ENCODE data around the gene IRF9. TPM values are rescaled to one million over a fixed set of nuclear protein-coding genes. Genes with fewer than 3 reads are reported as not detected.

IRF9 gene
- total RNA-seq, 4 donors from 2014 or later = 31.6 to 83.1 (median 55.9) TPM

DNA sequence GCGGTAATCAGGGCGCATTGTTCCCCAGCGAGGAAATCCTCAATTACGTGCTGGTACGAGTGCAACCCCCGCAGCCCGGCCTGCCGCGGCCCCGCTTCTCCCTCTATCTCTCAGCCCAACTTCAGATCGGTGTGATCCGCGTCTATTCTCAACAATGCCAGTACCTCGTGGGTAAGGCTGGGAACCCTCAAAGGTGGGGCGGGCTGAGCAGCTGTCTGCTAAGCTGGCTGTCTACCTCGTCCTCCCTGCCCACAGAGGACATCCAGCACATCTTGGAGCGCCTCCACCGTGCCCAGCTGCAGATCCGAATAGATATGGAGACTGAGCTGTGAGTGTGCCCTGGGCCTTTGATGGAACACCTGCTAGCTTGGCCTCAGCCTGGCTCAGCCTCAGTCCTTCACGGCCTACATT lies 11.8 kb downstream of the IRF9 start:
- TF ChIP-seq, protein P1, sequence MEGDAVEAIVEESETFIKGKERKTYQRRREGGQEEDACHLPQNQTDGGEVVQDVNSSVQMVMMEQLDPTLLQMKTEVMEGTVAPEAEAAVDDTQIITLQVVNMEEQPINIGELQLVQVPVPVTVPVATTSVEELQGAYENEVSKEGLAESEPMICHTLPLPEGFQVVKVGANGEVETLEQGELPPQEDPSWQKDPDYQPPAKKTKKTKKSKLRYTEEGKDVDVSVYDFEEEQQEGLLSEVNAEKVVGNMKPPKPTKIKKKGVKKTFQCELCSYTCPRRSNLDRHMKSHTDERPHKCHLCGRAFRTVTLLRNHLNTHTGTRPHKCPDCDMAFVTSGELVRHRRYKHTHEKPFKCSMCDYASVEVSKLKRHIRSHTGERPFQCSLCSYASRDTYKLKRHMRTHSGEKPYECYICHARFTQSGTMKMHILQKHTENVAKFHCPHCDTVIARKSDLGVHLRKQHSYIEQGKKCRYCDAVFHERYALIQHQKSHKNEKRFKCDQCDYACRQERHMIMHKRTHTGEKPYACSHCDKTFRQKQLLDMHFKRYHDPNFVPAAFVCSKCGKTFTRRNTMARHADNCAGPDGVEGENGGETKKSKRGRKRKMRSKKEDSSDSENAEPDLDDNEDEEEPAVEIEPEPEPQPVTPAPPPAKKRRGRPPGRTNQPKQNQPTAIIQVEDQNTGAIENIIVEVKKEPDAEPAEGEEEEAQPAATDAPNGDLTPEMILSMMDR (IDR thresholded peaks at IDR 0.05; ENCODE audit: low read depth) = no peak

DNA sequence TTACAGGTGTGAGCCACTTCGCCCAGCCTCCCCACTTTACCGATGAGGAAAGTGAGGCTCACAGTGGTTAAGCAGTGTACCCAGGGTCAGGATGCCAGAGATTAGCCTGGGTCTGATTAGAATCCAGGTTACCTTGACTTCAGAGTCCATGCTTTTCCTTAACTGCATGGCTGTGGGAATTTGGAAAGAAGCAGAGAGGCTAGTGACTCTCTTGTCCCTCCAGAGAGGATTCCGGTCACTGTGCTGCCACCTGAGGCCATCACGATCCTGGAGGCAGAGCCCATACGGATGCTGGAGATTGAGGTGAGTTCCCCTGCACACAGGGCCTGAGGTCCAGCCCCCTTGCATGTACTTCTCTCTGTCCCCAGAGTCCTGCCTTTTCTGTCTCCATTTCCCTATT lies 15.5 kb downstream of the IRF9 start:
- TF ChIP-seq, protein P1 (IDR thresholded peaks at IDR 0.05; ENCODE audit: low read depth) = no peak

DNA sequence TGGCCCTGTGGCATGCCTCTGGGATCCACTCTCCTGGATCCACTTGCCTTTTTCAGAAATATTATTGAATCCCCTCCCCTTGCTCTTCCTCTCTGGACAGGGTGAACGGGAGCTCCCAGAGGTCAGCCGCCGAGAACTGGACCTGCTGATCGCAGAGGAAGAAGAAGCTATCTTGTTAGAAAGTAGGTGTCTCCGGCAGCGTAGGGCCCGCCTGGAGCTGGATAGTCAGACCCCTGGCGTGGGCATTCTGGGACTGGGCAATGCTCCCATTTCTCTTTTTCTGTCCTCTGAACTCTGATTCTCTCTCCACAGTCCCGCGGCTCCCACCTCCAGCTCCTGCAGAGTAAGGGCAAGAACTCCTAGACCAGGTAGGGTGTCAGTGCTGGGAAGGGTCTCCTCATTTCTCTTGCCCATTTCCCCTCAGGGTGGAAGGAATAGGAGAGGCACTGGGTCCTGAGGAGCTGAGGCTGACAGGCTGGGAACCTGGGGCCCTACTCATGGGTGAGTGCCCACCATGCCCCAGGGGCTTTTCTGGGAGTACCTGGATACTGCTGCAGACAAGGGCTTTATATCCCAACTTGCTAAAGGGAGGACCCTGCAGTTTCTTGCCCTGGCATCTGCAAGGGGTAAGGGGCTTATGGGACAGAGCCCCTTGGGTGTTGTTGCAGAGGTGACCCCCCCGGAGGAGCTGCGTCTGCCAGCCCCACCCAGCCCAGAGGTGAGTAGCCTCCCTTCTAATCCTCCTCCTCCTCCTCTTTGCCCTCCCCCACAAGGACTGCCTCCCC lies 16.2 kb downstream of the IRF9 start:
- TF ChIP-seq, protein P1 (IDR thresholded peaks at IDR 0.05; ENCODE audit: low read depth) = no peak

DNA sequence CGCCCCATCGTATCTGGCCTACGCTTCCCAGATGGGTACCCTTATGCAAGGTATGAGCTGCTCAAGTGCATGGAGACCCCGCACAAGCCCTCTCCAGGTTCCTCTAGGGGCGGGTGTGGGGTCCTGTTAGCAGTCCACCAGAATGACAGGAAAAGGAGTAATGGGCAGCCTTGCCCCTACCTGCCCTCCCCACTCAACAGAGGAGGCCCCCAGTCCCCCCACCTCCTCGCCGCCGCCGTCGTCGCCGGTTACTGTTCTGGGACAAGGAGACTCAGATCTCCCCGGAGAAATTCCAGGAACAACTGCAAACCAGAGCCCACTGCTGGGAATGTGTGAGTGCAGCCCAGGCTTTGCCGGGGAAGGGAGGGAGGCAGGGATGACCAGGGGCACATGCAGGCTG lies 16.8 kb downstream of the IRF9 start:
- TF ChIP-seq, protein P1 (IDR thresholded peaks at IDR 0.05; ENCODE audit: low read depth) = no peak

DNA sequence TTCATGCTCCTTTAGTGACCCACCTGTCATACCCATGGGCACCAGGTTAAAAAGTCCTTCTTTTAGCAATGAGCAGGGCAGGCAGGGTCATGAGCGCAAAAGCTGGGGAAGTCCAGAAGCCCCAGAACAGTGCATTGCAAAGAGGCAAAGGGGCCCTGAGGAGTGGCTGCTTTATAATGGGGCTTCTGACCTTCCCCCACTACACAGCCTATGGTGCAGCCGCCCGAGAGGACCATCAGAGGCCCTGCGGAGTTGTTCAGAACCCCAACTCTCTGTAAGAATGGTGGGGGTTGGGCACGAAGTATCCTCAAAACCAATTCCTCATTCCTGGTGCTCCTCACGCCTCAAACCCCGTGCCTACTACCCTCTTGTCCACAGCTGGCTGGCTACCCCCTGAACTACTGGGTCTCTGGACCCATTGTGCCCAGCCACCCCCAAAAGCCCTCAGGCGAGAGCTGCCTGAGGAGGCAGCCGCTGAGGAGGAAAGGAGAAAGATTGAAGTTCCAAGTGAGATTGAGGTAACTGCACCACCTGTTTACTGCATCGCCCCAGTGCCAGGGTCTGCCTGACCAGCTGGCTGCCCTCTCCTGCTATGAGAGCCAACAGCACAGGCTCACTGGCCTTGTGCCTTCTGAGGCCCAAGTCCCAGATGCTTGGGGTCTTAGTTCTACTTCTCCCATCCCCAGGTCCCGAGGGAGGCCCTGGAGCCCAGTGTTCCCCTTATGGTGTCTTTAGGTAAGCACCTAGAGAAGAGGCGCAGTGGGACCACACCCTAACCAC lies 17.5 kb downstream of the IRF9 start:
- TF ChIP-seq, protein P1 (IDR thresholded peaks at IDR 0.05; ENCODE audit: low read depth) = no peak

DNA sequence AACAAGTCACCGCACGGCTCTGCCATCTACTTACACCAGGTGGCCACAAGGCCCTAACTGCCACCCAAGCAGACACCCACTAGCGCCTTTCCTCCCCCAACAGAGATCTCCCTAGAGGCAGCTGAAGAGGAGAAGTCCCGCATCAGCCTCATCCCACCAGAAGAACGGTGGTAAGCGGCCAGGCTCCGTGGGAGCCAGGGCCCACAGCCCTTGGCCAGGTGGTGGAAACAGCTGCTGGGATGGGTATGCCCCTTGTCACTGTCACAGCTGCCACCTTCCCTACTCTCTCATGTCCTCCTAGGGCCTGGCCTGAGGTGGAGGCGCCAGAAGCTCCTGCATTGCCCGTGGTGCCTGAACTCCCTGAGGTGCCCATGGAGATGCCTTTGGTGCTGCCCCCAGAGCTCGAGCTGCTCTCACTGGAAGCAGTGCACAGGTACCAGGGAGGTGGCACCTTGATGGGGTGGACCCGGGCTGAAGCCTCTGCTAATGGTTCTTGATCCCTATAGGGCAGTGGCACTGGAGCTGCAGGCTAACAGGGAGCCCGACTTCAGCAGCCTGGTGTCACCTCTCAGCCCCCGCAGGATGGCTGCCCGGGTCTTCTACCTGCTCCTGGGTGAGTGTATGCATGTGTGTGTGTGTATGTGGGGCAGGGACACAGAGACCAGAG lies 18.4 kb downstream of the IRF9 start:
- TF ChIP-seq, protein P1 (IDR thresholded peaks at IDR 0.05; ENCODE audit: low read depth) = no peak

Data from subcutaneous adipose tissue (tissue), 4 donors.